Upper lobe of left lung (tissue), 4 donors: ENCODE results near the gene TBC1D14.

Source experiments
- POLR2A ChIP-seq, 4 donors: fragments of 450-650 bp; IDR thresholded peaks; one replicate each; pipeline ENCODE4 v1.5.1; 2016 to 2017; ENCODE audit warnings: antibody characterized with exemption in 4 of 4, mild to moderate bottlenecking in 2 of 4
- POLR2AphosphoS5 ChIP-seq, 2 donors: sonication (generic); formaldehyde crosslinking; IDR thresholded peaks; one replicate each; pipeline ENCODE4 v1.5.1; 2017; ENCODE audit warnings: antibody characterized with exemption in 2 of 2
- TF ChIP-seq, protein P1 (sequence below), 6 experiments: fragments of 450-650 bp in 4 of 6; fragments of 200-600 bp in 2 of 6; sonication (generic) in 2 of 6; IDR thresholded peaks; one replicate each; pipeline ENCODE4 v1.5.1; 2016 to 2019; ENCODE audit warnings: antibody characterized with exemption in 6 of 6

GRCh38 chr4:7031558-7032449, 122.2 kb downstream of the TBC1D14 start:
- TF ChIP-seq, protein P1, sequence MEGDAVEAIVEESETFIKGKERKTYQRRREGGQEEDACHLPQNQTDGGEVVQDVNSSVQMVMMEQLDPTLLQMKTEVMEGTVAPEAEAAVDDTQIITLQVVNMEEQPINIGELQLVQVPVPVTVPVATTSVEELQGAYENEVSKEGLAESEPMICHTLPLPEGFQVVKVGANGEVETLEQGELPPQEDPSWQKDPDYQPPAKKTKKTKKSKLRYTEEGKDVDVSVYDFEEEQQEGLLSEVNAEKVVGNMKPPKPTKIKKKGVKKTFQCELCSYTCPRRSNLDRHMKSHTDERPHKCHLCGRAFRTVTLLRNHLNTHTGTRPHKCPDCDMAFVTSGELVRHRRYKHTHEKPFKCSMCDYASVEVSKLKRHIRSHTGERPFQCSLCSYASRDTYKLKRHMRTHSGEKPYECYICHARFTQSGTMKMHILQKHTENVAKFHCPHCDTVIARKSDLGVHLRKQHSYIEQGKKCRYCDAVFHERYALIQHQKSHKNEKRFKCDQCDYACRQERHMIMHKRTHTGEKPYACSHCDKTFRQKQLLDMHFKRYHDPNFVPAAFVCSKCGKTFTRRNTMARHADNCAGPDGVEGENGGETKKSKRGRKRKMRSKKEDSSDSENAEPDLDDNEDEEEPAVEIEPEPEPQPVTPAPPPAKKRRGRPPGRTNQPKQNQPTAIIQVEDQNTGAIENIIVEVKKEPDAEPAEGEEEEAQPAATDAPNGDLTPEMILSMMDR (IDR thresholded peaks at IDR 0.05), result no peak
- TF ChIP-seq POLR2A (IDR thresholded peaks at IDR 0.05) (no peak), POLR2AphosphoS5 (IDR thresholded peaks at IDR 0.05) (no peak)
